GM21447 (cell line): ENCODE results near the gene MED19.
"Not testable (repeated sequence)": the region's sequence is repeated elsewhere in the genome, so short reads cannot be mapped to it uniquely, and the experiment has no call there.

Experiments
- ATAC-seq: cut with Tn5 transposase; IDR thresholded peaks from one replicate; pipeline ENCODE4 v1.9.1; 2021; ENCODE audit not compliant: unreplicated experiment

The MED19 gene, protein sequence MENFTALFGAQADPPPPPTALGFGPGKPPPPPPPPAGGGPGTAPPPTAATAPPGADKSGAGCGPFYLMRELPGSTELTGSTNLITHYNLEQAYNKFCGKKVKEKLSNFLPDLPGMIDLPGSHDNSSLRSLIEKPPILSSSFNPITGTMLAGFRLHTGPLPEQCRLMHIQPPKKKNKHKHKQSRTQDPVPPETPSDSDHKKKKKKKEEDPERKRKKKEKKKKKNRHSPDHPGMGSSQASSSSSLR

DNA sequence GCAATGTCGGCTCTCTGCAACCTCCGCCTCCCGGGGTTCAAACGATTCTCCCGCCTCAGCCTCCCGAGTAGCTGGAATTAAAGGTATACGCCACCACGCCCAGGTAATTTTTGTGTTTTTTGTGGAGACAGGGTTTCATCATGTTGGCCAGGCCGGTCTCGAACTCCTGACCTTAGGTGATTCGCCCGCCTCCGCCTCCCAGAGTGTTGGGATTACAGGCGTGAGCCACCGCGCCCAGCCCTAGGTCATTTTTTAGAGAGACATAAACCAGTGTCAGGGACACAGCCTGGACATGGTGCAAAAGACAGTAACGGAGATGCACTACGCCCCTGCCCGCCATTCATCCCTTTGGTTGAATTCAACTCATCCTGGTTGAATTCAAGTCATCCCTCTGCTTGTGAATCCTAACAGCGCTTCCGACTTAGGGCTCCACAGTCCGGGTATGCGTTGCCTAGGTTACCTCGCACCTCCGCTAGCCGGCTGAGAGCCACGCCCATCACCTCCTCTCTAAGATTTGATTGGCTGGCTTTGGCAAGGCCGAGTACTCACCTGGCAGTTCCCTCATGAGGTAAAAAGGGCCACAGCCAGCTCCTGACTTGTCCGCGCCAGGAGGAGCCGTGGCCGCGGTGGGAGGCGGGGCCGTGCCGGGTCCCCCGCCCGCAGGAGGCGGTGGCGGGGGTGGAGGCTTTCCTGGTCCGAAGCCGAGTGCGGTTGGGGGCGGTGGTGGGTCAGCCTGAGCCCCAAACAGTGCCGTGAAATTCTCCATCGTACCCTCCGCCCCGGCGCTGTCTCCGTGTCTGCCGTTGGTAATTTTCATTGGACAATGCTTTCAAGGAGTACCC is at the start of gene MED19:
Gene MED19, minus strand, starts transcription at position 802 of the 842 bp plus-strand sequence. Its CDS starts 36 bp downstream, at position 766.
- peak; percentile 47 for ATAC-seq

DNA sequence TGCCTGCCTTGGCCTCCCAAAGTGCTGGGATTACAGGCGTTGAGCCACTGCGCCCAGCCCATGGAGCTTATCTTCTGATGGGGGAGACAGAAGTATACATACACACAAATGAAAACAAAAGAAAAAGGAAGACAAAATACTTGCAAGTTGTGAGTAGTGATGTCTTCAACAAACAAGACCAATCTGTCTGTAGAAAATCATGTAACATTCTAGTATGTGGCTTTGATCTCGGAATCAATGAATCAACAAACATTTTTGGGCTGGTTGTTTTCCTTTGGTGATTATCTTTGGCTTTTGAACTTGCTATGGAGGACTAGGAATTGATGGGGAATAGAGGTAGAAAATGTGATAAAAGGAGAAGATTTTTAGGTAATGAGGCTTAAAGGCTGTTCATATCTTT is 46.2 kb upstream of the MED19 start:
- ATAC-seq = no peak

DNA sequence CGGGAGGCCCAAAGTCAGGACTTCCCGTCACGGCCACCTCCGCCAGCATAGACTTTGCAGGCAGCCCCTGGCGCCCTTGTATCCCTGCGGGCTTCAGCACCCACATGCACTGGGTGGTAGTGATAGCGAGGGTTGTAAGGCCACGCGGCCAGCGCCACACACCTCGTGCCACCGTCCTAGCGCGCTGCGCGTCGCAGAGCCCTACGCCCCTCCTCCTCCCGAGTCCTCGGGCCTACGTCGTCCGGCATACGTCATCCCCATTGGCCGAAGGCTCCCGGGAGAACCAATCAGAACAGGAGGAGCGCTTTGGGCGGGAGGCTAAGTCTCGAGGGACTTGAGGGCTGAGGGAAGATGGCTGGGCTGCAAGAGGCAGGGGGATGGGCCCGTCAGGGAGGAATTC is 40.9 kb upstream of the MED19 start:
- no peak for ATAC-seq

DNA sequence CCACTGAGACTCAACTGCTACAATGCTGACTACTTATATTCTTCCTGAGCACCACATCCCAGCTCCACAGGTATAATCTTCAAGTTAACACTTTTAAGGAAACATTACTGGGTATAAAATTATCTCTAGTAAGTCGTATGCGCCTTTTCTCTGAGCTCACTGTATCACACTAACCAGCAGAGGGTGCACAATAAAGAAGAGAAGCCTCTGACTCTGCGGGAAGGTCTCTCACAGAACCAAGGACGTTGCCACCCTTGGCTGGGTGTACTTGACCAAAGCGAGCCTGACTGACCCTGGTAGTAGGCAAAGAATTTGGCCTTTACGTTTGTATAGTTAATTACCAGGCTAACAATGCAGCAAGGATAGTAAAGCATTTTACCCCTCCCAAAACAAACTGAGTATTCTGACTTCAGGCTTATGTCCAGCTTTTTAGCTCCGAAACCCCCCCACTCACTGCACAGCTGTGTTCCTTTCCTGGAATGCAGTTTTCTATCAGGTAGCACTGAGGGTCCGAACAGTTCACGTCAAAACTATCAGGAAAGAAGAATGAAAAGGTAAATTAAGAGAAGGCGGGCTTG is 39.8 kb upstream of the MED19 start, which contains the start of gene BTBD18:
Gene BTBD18, minus strand, starts transcription at position 144 of the 578 bp plus-strand sequence. CDS start 631 bp downstream, outside the sequence.
- ATAC-seq = no peak

DNA sequence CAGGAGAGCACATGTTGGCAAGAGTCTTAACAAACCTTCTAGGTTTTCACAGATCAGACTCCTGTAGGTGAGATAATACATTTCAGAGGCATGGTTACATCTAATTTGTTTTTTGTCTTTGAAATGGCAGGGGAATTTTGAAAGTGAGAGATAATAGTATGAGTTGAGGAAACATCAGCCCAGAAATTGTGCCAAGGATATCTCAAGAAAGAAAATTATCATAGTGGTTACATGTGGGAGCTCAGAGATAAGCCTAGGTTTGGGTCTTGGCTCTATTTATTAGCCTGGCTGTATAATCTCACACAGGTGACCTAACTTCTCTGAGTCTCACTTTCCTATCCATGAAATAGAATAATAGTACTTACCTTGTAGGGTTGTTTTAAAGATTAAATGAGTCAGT is 39.2 kb upstream of the MED19 start:
- no peak for ATAC-seq

DNA sequence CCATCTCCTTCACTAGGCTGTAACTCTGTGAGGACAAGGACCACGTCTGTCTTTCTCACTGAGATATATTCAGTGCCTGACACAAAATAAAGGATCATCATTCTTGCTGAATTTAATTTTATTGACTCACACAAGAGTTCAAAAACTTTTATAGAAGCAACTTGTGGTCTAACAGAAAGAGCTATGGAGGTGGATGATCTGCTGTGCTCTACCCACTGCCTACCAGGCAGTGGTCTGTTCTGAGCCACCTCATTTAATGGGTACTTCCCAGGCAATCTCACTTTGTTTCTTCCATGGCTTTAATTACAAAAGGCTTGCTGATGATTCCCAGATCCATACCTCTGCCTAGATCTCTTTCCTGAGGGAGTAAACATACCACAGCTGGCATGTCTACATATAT is 34.9 kb upstream of the MED19 start:
- ATAC-seq = no peak

DNA sequence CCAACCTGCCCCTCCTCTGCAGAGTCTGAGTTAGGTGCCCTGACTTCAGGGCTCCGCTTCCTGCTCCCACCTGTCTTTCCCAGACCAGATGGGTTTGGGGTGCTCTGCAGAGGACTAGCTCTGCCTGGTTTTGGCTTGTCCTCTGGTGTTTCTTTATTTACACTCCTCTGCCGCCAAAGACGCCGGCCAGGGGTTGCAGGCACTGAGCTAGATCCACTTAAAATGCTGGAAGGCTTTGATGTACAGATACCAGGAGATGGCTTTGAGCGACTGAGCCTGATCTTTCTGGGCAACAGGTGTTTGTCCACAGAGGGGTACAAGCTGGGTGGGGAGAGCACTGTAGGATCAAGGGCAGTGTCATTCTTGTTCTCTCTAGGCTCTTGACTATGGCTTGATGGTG is 33.2 kb upstream of the MED19 start:
- ATAC-seq = no peak

DNA sequence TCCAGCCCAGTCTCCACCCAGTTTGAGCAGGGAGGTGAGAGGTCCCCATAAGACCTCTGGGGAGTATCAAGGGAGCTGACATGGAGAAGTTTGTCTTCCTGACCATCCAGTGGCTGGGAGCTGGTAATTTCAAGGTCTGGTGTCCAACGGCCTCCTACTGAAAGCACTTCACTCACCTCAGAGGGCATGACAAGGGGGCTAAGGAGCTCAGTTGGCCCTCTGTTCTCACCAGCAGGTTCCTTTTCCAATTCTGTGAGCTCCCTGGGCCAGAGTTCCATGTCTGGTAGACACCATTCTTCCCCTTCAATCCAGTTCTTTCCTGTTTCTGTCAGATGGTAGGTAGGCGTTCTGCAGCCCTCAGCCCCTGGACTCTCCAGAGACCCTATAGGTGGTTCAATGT is 32.3 kb upstream of the MED19 start:
- no peak for ATAC-seq

DNA sequence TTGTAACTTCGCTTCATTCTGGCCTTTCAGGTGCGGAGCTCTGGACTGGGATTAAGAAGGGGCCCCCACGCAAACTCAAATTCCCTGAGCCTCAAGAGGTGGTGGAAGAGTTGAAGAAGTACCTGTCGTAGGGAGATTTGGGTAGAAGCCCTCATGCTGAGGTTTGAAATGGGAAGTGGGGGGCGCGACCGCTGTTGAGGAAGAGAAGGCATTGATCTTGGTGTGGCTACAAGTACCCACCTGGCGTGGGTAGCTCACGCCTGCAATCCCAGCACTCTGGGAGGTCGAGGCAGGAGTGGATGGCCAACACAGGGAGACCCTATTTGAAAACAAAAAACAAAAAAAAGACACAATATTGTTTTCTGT is 30.1 kb upstream of the MED19 start:
- ATAC-seq = no peak

DNA sequence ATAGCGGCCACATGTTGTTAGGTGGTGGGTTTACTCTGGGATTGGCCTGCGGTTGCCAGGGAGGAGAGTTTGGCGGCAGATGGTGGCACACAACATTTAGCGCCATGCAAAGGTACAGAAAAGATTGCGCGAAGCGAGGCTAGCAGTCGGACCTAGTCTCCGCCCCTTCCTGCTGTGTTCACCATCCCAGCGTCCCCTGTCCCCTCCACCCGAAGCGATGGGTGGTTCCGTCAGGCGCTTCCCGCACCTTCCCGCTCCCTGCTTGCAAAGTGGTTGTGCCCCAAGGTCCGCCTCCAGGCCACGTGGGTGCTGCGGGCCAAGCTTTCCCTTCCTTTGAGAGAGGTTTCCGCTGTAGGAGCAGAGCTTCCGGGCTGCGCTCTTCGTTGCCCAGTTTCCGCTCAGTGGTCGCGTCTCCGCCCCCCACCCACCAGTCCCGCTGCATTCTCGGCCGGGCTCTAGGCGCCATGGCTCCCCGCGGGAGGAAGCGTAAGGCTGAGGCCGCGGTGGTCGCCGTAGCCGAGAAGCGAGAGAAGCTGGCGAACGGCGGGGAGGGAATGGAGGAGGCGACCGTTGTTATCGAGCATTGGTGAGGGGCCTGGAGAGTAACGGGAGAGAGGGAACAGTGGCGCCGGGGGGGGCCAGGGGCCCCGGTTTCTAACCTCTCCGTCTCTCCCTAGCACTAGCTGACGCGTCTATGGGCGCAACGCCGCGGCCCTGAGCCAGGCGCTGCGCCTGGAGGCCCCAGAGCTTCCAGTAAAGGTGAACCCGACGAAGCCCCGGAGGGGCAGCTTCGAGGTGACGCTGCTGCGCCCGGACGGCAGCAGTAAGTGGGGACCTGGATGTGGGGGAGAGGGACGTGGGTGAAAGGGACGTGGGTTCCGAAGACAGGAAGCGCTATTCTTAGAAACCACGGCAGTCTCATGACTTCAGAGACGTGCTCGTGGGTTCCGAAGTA is 29.4 kb upstream of the MED19 start, which contains the start of gene SELENOH:
Gene SELENOH, plus strand, starts transcription at position 360 of the 955 bp plus-strand sequence. Its CDS starts 105 bp downstream, at position 465.
- peak; percentile 89 for ATAC-seq

DNA sequence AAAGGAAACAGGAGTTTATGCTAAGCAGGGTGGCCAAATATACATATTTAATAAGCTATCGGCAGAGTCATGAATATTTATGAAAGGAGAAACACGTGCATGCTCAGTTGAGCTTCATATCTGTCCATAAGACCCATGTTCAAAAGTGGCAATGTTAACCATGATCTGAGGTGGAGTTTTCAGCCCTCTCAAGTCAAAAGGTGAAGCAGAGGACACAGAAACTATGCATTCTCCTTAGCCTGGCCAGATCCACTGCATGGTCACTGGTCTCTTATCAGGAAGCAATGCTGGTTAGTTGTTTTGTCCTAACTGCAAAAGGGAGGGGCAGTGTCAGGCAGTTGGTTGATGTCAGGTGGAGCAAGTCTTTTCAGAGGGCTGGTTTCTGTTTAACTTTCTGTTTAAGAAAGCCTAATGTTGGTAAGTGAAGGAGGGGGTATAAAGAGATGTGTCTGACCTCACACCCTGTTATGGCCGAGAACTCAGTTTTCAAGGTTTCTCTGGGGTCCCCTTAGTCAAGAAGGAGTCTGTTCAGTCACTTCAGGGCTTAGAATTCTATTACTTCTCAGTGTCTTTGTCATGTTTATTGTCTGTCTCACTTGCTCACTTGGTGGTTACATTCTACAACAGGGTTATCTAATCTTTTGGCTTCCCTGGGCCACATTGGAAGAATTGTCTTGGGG is 23.7 kb upstream of the MED19 start:
- no peak for ATAC-seq

DNA sequence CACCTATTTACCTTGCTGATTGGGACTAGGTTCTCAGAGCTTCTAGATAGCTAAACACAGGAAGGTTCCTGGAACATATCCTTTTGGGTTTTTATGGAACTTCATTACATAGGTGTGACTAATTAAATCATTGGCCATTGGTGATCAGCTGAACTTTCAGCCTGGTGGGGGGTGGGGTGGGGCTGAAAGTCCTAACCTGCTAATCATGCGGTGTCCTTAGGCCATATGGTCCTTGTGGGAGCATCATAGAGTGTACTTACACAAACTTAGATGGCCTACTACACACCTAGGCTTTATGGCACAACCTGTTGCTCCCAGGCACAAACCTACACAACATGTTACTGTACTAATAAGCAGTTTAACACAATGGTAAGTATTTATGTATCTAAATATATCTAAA is 20.6 kb upstream of the MED19 start:
- ATAC-seq = no peak

DNA sequence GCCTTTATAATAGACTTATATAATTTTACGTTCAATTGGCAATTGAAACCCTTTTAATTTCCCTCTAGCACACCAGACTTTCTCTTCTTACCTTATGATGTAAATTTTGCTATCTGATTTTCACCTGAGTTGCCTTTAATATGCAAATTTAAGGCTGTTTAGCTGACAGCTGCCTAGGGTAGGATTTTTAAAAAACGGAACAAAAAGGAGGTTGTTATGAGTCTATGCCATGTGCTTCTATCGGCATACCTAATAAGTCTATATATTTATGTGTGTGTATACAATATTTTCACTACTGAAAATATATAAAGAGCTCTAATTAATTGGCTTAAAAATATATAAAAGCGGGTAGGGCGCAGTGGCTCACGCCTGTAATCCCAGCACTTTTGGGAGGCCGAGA is 17.5 kb upstream of the MED19 start:
- ATAC-seq = no peak

DNA sequence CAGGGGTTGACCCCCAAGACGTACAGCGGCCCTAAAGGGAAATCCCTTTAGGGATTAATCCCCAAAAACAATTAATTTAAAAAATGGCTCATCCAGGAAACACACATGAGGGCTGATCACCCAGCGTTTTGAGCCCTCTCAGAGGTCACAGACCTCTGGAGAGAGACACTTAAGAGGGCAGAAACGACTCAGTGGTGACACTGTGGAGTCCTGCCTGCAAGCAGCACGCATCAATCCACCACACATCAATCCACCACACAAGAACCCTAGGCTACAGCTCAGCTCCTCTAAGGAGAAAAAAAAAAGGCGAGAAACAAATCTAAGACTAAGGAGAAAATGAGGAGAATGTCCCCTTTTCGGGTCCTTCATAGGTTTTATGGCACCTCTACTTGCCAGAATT is 16.8 kb upstream of the MED19 start:
- ATAC-seq = no peak

DNA sequence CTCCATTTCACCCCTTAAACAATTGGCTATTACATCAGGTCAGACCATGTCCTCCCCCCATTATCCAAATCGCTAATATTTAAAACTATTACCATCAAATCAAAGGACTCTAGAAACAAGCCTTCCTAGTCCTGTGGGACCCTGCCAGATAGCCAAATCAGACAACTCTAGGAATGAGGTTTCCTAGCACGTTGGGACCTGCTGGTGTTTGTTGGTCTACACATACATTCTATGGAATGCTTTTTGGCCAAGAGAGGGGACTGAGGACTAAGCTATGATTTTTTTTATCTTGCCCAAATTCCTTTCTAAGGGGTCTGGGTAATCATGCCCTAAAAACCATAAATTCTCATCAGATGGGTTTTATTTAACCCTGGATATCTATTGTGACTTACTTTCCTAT is 15.2 kb upstream of the MED19 start:
- ATAC-seq = no peak

DNA sequence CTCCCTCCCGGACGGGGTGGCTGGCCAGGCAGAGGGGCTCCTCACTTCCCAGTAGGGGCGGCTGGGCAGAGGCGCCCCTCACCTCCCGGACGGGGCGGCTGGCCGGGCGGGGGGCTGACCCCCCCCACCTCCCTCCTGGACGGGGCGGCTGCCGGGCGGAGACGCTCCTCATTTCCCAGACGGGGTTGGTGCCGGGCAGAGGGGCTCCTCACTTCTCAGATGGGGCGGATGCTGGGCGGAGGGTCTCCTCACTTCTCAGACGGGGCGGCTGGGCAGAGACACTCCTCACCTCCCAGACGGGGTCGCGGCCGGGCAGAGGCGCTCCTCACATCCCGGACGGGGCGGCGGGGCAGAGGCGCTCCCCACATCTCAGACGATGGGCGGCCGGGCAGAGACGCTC is 4.7 kb upstream of the MED19 start:
- ATAC-seq = not testable (repeated sequence)

DNA sequence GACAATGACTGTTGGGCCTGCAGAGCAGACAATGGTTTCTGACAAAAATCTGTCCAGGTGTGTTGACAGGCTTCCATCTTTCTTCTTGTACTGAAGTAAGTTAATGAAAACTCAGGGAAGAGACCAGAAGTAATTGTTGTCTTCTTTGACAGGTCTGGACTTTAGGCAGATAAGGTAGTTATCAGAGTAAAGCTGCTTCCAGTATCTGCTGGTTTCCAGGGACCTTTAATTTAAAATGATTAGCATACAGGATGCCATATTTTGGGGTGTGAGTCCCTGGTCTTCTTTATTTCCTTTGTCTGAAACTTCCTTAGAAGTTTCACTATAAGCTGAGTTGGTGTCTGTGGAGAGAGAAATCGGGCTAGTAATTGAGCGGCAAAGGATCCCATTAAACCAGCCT is 1.8 kb upstream of the MED19 start:
- ATAC-seq = no peak

DNA sequence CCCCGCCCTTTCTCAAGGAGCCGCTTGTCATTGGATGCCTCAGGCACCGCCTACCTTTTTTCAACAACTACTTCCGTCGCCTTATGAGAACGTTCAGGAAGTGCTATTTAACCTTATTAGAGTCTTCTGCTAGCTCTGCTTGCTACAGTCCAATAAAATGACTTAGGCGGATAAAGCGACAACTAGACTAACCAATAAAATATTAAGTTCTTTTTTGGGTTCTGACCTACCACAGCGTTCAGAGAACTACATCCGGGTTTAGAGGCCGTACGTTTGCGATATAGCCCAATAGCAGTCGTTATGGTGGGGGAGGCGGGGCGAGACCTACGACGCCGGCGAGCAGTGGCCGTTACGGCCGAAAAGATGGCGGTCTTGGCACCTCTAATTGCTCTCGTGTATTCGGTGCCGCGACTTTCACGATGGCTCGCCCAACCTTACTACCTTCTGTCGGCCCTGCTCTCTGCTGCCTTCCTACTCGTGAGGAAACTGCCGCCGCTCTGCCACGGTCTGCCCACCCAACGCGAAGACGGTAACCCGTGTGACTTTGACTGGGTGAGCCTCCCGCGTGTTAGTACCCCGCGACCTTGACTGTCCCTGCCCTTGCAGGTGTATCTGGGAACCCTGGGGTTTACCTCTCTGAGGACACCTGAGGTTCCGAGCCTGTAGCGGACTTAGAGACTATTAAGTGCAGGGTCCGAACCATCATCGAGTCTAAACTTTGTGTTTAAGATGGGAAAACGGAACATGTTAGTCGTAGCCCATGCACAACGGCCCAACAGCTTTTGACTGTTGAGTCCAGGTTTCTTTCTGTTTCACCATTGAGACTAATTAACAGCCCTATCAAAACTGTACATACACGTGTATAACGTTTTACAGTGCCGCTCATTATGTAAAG is 488 bp upstream of the MED19 start, which contains the start of gene TMX2:
Gene TMX2, plus strand, starts transcription at position 338 of the 895 bp plus-strand sequence. Its CDS starts 26 bp downstream, at position 364.
- ATAC-seq = peak; percentile 94

DNA sequence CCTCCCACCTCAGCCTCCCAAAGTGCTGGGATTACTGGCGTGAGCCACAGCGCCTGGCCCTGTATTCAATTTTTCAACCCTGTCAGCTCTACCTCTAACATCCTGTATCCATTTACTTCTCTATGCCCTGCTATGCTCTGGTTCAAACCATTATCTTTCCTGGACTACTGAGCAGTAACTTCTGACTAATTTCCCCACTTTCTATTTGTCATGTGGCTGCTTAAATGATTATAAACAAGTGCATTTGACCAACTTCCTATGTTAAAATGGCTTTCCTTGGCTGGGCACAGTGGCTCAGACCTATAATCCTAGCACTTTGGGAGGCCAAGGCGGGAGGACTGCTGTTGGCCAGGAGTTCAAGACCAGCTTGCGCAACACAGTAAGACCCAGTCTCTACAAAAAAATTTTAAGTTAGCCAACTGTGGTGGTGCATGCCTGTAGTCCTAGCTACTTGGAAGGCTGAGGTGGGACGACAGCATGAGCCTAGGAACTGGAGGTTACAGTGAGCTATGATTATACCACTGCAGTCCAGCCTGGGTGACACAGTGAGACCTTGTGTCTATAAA is 2.1 kb downstream of the MED19 start:
- no peak for ATAC-seq
